MM.1S (cell line): ENCODE measurements around the gene ZFP36L1.

Experiments
- DNase-seq: peaks from one replicate; pipeline ENCODE4 v3.0.0-alpha.2; 2015
- H2AFZ ChIP-seq: fragments of 300-600 bp; sonication (generic); 2 replicates; pipeline ENCODE4 v1.6.0; 2016; ENCODE audit warnings: antibody characterized with exemption, low read length
- H3F3A ChIP-seq: fragments of 300-600 bp; sonication (generic); 2 replicates; pipeline ENCODE4 v1.6.1; 2016; ENCODE audit warnings: mild to moderate bottlenecking, antibody characterized with exemption, low read length, moderate library complexity, mixed read lengths; ENCODE audit not compliant: insufficient read depth
- H3K27ac ChIP-seq: fragments of 300-600 bp; sonication (generic); 2 replicates; pipeline ENCODE4 v1.5.1; 2016; ENCODE audit warnings: mild to moderate bottlenecking, low read length
- H3K27me3 ChIP-seq: fragments of 300-600 bp; sonication (generic); replicated peaks from 2 replicates; pipeline ENCODE4 v1.6.0; 2016; ENCODE audit warnings: low read length; ENCODE audit not compliant: insufficient read depth
- H3K36me3 ChIP-seq: fragments of 300-600 bp; sonication (generic); replicated peaks from 2 replicates; pipeline ENCODE4 v1.6.1; 2016; ENCODE audit warnings: mild to moderate bottlenecking, low read length, mixed read lengths; ENCODE audit not compliant: insufficient read depth
- H3K4me1 ChIP-seq: fragments of 300-600 bp; sonication (generic); 2 replicates; pipeline ENCODE4 v1.6.1; 2016; ENCODE audit warnings: low read length, mixed read lengths
- H3K4me2 ChIP-seq: fragments of 300-600 bp; sonication (generic); 2 replicates; pipeline ENCODE4 v1.6.0; 2016; ENCODE audit warnings: low read depth, low read length
- H3K4me3 ChIP-seq: fragments of 300-600 bp; sonication (generic); 2 replicates; pipeline ENCODE4 v1.5.1; 2016; ENCODE audit warnings: low read length, mixed read lengths
- H3K79me2 ChIP-seq: fragments of 300-600 bp; sonication (generic); 2 replicates; pipeline ENCODE4 v1.6.1; 2016; ENCODE audit warnings: mixed run types, low read length, mixed read lengths
- H3K9ac ChIP-seq: fragments of 300-600 bp; sonication (generic); 2 replicates; pipeline ENCODE4 v1.6.1; 2016; ENCODE audit warnings: low read length, mixed read lengths
- H3K9me2 ChIP-seq: fragments of 300-600 bp; sonication (generic); replicated peaks from 2 replicates; pipeline ENCODE4 v1.6.1; 2016; ENCODE audit warnings: mild to moderate bottlenecking, low read length, mixed read lengths; ENCODE audit not compliant: insufficient read depth
- H3K9me3 ChIP-seq: fragments of 300-600 bp; sonication (generic); replicated peaks from 2 replicates; pipeline ENCODE4 v1.6.1; 2016; ENCODE audit warnings: mild to moderate bottlenecking, low read length, mixed read lengths; ENCODE audit not compliant: insufficient read depth
- H4K20me1 ChIP-seq: fragments of 300-600 bp; sonication (generic); 2 replicates; pipeline ENCODE4 v1.6.1; 2016; ENCODE audit warnings: mild to moderate bottlenecking, low read length, moderate library complexity, mixed read lengths; ENCODE audit not compliant: insufficient read depth
- CTCF ChIP-seq: fragments of 300-600 bp; sonication (generic); IDR thresholded peaks from 2 replicates; pipeline ENCODE4 v1.5.1; 2016; ENCODE audit warnings: antibody characterized with exemption, low read length, mixed read lengths
- EZH2 ChIP-seq: fragments of 300-600 bp; sonication (generic); optimal IDR thresholded peaks from 2 replicates; pipeline ENCODE3; 2017; ENCODE audit warnings: low read depth, mild to moderate bottlenecking, antibody characterized with exemption, low read length, mixed read lengths
- EZH2phosphoT487 ChIP-seq: fragments of 300-600 bp; sonication (generic); IDR thresholded peaks from 2 replicates; pipeline ENCODE4 v1.6.1; 2018; ENCODE audit warnings: antibody characterized with exemption, low read length

ZFP36L1 gene

DNA sequence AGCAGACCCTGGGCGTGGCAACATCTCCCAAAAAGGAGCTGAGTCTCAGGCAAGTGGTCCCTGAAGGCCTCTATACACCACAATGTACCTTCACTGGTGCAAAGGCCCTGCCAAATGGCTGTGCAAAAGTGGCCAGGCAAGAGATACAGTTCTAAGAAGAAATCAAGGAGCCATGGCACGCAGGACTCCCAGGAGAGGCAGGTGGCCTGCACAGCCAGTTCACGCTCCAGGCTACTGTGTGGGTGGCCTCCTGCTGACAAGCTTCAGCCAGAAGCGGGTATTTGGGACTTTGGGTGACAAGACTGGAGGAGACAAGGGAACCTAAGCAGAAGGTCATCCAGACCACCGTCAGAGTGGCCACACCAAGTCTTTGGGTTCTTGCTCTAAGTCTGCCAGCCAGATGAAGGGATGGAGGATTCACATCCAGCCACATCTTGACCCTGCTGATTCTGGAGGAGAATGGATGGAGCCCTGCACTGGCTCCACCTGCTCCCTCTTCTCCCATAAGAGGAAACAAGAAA lies 20.5 kb upstream of the ZFP36L1 start:
- no peaks in the 10 kb centered on the region for H4K20me1 ChIP-seq
- H2AFZ ChIP-seq: no peak overlapping the region
- H3K27me3 ChIP-seq: no peaks in the 10 kb centered on the region
- no peak overlapping the region for H3K27ac ChIP-seq
- H3K9me3 ChIP-seq: no peaks in the 10 kb centered on the region
- TF ChIP-seq EZH2 (no peak), EZH2phosphoT487 (no peak), CTCF (no peak)
- no peak overlapping the region for H3K4me2 ChIP-seq
- H3F3A ChIP-seq: no peaks in the 10 kb centered on the region
- H3K79me2 ChIP-seq: no peaks in the 10 kb centered on the region
- H3K4me1 ChIP-seq: peaks cover 8% of the 10 kb centered on the region
- no peaks in the 10 kb centered on the region for H3K36me3 ChIP-seq
- DNase-seq: no peak
- H3K9ac ChIP-seq: no peak overlapping the region
- no peaks in the 10 kb centered on the region for H3K9me2 ChIP-seq
- no peak overlapping the region for H3K4me3 ChIP-seq

DNA sequence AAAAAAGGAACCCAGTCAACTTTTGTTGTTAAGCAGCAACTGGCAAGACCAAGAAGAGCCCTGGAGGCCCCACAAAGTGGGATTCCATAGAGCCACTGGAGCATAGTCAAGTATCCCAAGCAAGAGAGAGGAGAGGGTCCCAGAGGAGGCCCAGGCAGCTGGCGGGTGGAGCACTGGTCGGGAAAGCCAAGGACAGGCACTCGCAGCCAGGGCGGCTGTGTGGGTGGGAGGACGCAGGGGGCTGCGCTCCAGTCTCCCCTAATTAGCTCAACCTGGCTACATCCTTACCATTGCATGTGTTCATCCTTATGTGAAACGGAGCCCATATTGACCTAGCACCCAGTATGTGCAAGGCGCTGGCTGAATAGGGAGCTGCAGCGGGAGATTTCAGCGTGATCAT lies 18.3 kb upstream of the ZFP36L1 start:
- H3K27me3 ChIP-seq: no peaks in the 10 kb centered on the region
- no peaks in the 10 kb centered on the region for H3K9me2 ChIP-seq
- no peaks in the 10 kb centered on the region for H4K20me1 ChIP-seq
- H3K4me1 ChIP-seq: peaks cover 8% of the 10 kb centered on the region
- no peak overlapping the region for H3K9ac ChIP-seq
- no peak overlapping the region for H2AFZ ChIP-seq
- no peaks in the 10 kb centered on the region for H3F3A ChIP-seq
- H3K9me3 ChIP-seq: no peaks in the 10 kb centered on the region
- no peak for DNase-seq
- no peak overlapping the region for H3K4me2 ChIP-seq
- H3K4me3 ChIP-seq: no peak overlapping the region
- no peaks in the 10 kb centered on the region for H3K36me3 ChIP-seq
- no peaks in the 10 kb centered on the region for H3K79me2 ChIP-seq
- TF ChIP-seq CTCF (no peak), EZH2 (no peak), EZH2phosphoT487 (no peak)
- H3K27ac ChIP-seq: no peak overlapping the region

DNA sequence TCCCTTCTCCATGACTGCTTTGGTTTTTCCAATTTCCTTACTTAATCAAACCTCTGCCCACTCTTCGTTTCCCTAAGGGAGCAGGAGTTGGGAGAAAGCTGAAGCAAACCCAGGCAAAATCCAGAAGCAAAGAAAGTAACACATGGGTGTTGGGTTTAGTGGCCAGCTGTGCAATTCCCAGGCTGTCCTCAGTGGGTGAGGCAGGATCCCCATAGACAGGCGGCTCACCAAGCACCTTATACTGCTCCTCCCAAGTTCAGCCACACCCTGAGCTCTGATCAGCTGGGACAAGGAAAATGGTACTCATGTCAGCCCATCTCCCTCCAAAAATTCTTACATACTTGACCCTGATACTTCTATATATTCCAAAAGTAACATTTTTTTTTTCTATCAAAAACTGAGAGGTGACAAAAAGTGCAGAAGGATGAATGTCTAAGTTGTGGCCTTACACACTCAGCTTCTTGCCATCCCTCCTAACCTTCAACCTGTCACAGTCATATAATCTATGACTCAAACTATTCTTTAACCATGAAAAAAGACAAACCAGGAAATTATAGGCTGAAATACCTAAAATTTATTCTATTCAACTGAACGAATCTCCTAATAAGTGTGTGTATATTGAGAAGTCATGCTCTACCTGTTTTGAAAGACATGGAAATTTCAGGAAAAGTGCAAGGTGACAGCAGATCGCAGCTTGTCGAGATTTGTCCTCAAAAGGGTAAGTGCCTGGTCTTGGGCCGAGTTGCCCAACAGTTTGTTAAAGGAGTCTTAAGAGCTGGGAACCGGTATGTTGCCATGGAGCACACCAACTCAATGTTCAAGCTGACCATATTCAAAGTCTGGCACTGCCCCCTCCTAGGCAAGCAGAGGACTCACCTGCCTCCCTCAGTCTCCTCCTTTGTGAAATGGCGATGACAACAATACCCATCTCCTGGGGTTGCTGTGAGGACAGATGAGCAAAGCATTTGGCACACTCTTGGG lies 17.6 kb upstream of the ZFP36L1 start:
- Histone ChIP-seq H3K36me3 (no peaks in the 10 kb centered on the region), H3K4me2 (no peak overlapping the region), H3K4me1 (peaks cover 8% of the 10 kb centered on the region), H3K9me3 (no peaks in the 10 kb centered on the region), H3F3A (no peaks in the 10 kb centered on the region), H3K27ac (no peak overlapping the region), H3K4me3 (no peak overlapping the region), H4K20me1 (no peaks in the 10 kb centered on the region), H3K79me2 (no peaks in the 10 kb centered on the region), H3K9me2 (no peaks in the 10 kb centered on the region), H3K9ac (no peak overlapping the region), H2AFZ (no peak overlapping the region), H3K27me3 (no peaks in the 10 kb centered on the region)
- TF ChIP-seq EZH2phosphoT487: no peak
- no peak for TF ChIP-seq CTCF
- TF ChIP-seq EZH2: no peak
- DNase-seq: no peak
